Loucy (cell line): ENCODE data around the gene GXYLT2.

Experiments used
- H2AFZ ChIP-seq: fragments of 200-600 bp; sonication (generic); 2 replicates; pipeline ENCODE4 v1.6.0; 2016; ENCODE audit warnings: antibody characterized with exemption, mild to moderate bottlenecking, low read length, moderate library complexity
- H3F3A ChIP-seq: fragments of 200-600 bp; 2 replicates; pipeline ENCODE4 v1.6.0; 2016; ENCODE audit warnings: antibody characterized with exemption, low read depth, mild to moderate bottlenecking
- H3K27me3 ChIP-seq: fragments of 200-600 bp; sonication (generic); 2 replicates; pipeline ENCODE4 v1.6.1; 2014; ENCODE audit warnings: low read length, mild to moderate bottlenecking; ENCODE audit not compliant: insufficient read depth, poor library complexity, severe bottlenecking
- H3K36me3 ChIP-seq: fragments of 200-600 bp; sonication (generic); 2 replicates; pipeline ENCODE4 v1.6.1; 2016; ENCODE audit warnings: low read length; ENCODE audit not compliant: insufficient read depth
- H3K4me1 ChIP-seq: fragments of 200-600 bp; sonication (generic); 2 replicates; pipeline ENCODE4 v1.5.1; 2014; ENCODE audit warnings: low read length, mild to moderate bottlenecking; ENCODE audit not compliant: insufficient read depth, poor library complexity, severe bottlenecking
- H3K4me2 ChIP-seq: fragments of 200-600 bp; sonication (generic); 2 replicates; pipeline ENCODE4 v1.6.0; 2014; ENCODE audit warnings: antibody characterized with exemption, low read length, low read depth, mild to moderate bottlenecking; ENCODE audit not compliant: poor library complexity, severe bottlenecking
- H3K4me3 ChIP-seq: fragments of 200-600 bp; sonication (generic); 2 replicates; pipeline ENCODE4 v1.5.1; 2014; ENCODE audit warnings: low read length, mild to moderate bottlenecking, mixed read lengths; ENCODE audit not compliant: poor library complexity, severe bottlenecking
- H3K79me2 ChIP-seq: fragments of 200-600 bp; sonication (generic); 2 replicates; pipeline ENCODE4 v1.6.1; 2014; ENCODE audit warnings: low read length; ENCODE audit not compliant: insufficient read depth
- H3K9ac ChIP-seq: fragments of 200-600 bp; sonication (generic); 2 replicates; pipeline ENCODE4 v1.6.0; 2014; ENCODE audit warnings: mild to moderate bottlenecking, low read depth, low read length, moderate library complexity; ENCODE audit not compliant: poor library complexity, severe bottlenecking
- H3K9me2 ChIP-seq: fragments of 200-600 bp; sonication (generic); replicated peaks from 2 replicates; pipeline ENCODE4 v1.6.1; 2016; ENCODE audit warnings: low read depth, low read length, mixed read lengths
- H3K9me3 ChIP-seq: fragments of 200-600 bp; sonication (generic); 2 replicates; pipeline ENCODE4 v1.6.1; 2014; ENCODE audit warnings: mild to moderate bottlenecking, antibody characterized with exemption, low read length, low read depth; ENCODE audit not compliant: insufficient read depth
- H4K20me1 ChIP-seq: fragments of 200-600 bp; sonication (generic); 2 replicates; pipeline ENCODE4 v1.6.0; 2014; ENCODE audit warnings: antibody characterized with exemption, low read length, mild to moderate bottlenecking; ENCODE audit not compliant: insufficient read depth, poor library complexity, severe bottlenecking
- CTCF ChIP-seq: fragments of 200-600 bp; sonication (generic); conservative IDR thresholded peaks from 2 replicates; pipeline ENCODE4 v1.5.1; 2014; ENCODE audit warnings: mild to moderate bottlenecking, antibody characterized with exemption, low read length
- EZH2phosphoT487 ChIP-seq: fragments of 200-600 bp; IDR thresholded peaks from 2 replicates; pipeline ENCODE4 v1.6.1; 2018; ENCODE audit warnings: antibody characterized with exemption, mild to moderate bottlenecking, moderate library complexity, borderline replicate concordance

Gene GXYLT2

GRCh38 chr3:72907131-72907711 is 19.4 kb downstream of the GXYLT2 start:
- Histone ChIP-seq H4K20me1 (no peaks in the 10 kb centered on the region), H3K4me1 (no peaks in the 10 kb centered on the region), H3K79me2 (no peaks in the 10 kb centered on the region), H3K4me3 (no peak overlapping the region), H3K27me3 (no peaks in the 10 kb centered on the region), H3K9me3 (no peaks in the 10 kb centered on the region), H3K9me2 (no peaks in the 10 kb centered on the region), H3F3A (no peaks in the 10 kb centered on the region), H3K4me2 (no peak overlapping the region), H3K36me3 (no peaks in the 10 kb centered on the region), H3K9ac (no peak overlapping the region), H2AFZ (no peak overlapping the region)
- TF ChIP-seq EZH2phosphoT487 (no peak), CTCF (no peak)

- TF ChIP-seq CTCF (no peak), EZH2phosphoT487 (no peak)
- no peak overlapping the region for H2AFZ ChIP-seq
- no peaks in the 10 kb centered on the region for H3F3A ChIP-seq
- no peaks in the 10 kb centered on the region for H3K4me1 ChIP-seq
- no peaks in the 10 kb centered on the region for H3K27me3 ChIP-seq
- H4K20me1 ChIP-seq = no peaks in the 10 kb centered on the region
- no peak overlapping the region for H3K9ac ChIP-seq
- no peak overlapping the region for H3K4me2 ChIP-seq
- no peaks in the 10 kb centered on the region for H3K9me3 ChIP-seq
- H3K36me3 ChIP-seq = no peaks in the 10 kb centered on the region
- no peak overlapping the region for H3K4me3 ChIP-seq
- H3K9me2 ChIP-seq = no peaks in the 10 kb centered on the region
- H3K79me2 ChIP-seq = no peaks in the 10 kb centered on the region
Observed at GRCh38 chr3:72907731-72908620, 20.1 kb downstream of the GXYLT2 start.

- H3K4me1 ChIP-seq = no peaks in the 10 kb centered on the region
- H3K27me3 ChIP-seq = no peaks in the 10 kb centered on the region
- H3K36me3 ChIP-seq = no peaks in the 10 kb centered on the region
Observed at GRCh38 chr3:72909591-72909990, 21.7 kb downstream of the GXYLT2 start.

More at GRCh38 chr3:72909591-72909990, 21.7 kb downstream of the GXYLT2 start:
- H2AFZ ChIP-seq = no peak overlapping the region
- H4K20me1 ChIP-seq = no peaks in the 10 kb centered on the region
- H3K9me2 ChIP-seq = no peaks in the 10 kb centered on the region
- H3K9ac ChIP-seq = no peak overlapping the region
- H3K9me3 ChIP-seq = no peaks in the 10 kb centered on the region
- H3F3A ChIP-seq = no peaks in the 10 kb centered on the region
- H3K4me3 ChIP-seq = no peak overlapping the region
- no peak overlapping the region for H3K4me2 ChIP-seq
- no peak for TF ChIP-seq EZH2phosphoT487
- TF ChIP-seq CTCF = no peak
- no peaks in the 10 kb centered on the region for H3K79me2 ChIP-seq
